Liver (tissue), 9 donors: ENCODE measurements around the gene PLXDC2. TPM values are rescaled to one million over a fixed set of nuclear protein-coding genes. Genes with fewer than 3 reads are reported as not detected.

Experiments
- DNase-seq: peaks from one replicate; pipeline ENCODE4 v3.0.0-alpha.2; 2017; ENCODE audit warnings: low spot score
- H3K27ac ChIP-seq, 2 donors: one replicate each; pipeline ENCODE4 v1.7.0; 2013; ENCODE audit warnings: inconsistent platforms in 2 of 2, low read length in 2 of 2, control low read depth in 1 of 2, low read depth in 1 of 2, mild to moderate bottlenecking in 1 of 2
- H3K27me3 ChIP-seq, 4 donors: one replicate each; pipeline versions ENCODE4 v1.6.1 to v1.7.0; 2013; ENCODE audit warnings: low read length in 3 of 4, inconsistent platforms in 1 of 4, mild to moderate bottlenecking in 1 of 4, moderate library complexity in 1 of 4; ENCODE audit not compliant: control insufficient read depth in 4 of 4, insufficient read depth in 4 of 4
- H3K36me3 ChIP-seq, 4 donors: one replicate each; pipeline versions ENCODE4 v1.6.1 to v1.7.0; 2013; ENCODE audit warnings: low read length in 3 of 4, mild to moderate bottlenecking in 3 of 4, low read depth in 1 of 4, moderate library complexity in 1 of 4; ENCODE audit not compliant: control insufficient read depth in 4 of 4, insufficient read depth in 3 of 4
- H3K4me1 ChIP-seq, 4 donors: one replicate each; pipeline versions ENCODE4 v1.6.1 to v1.7.0; 2013; ENCODE audit warnings: low read length in 3 of 4, mild to moderate bottlenecking in 3 of 4, moderate library complexity in 1 of 4; ENCODE audit not compliant: control insufficient read depth in 4 of 4, insufficient read depth in 4 of 4
- H3K4me3 ChIP-seq, 3 donors: one replicate each; pipeline versions ENCODE4 v1.6.1 to v1.7.0; 2013; ENCODE audit warnings: low read length in 3 of 3, control low read depth in 1 of 3, low read depth in 1 of 3, mild to moderate bottlenecking in 1 of 3
- H3K9ac ChIP-seq, 2 donors: one replicate each; pipeline ENCODE4 v1.7.0; 2013; ENCODE audit warnings: low read length in 2 of 2, mild to moderate bottlenecking in 2 of 2, moderate library complexity in 2 of 2, control low read depth in 1 of 2, low read depth in 1 of 2
- H3K9me3 ChIP-seq, 4 donors: one replicate each; pipeline versions ENCODE4 v1.6.1 to v1.7.0; 2013; ENCODE audit warnings: low read length in 3 of 4; ENCODE audit not compliant: control insufficient read depth in 4 of 4
- ATF3 ChIP-seq: IDR thresholded peaks from 2 replicates; pipeline ENCODE4 v1.6.1; 2016; ENCODE audit warnings: antibody characterized with exemption
- CTCF ChIP-seq: fragments of 150-350 bp; IDR thresholded peaks from 2 replicates; pipeline ENCODE4 v1.5.1; 2017; ENCODE audit warnings: improper control_type of control experiment, low read depth, low read length; ENCODE audit not compliant: missing input control
- EGR1 ChIP-seq, 2 donors: IDR thresholded peaks; 2 replicates each; pipeline ENCODE4 v1.6.1; 2016 to 2018; ENCODE audit warnings: antibody characterized with exemption in 2 of 2, low read depth in 2 of 2
- FOXA1 ChIP-seq: IDR thresholded peaks from 2 replicates; pipeline ENCODE4 v1.6.1; 2016; ENCODE audit warnings: antibody characterized with exemption
- FOXA2 ChIP-seq: IDR thresholded peaks from 2 replicates; pipeline ENCODE4 v1.6.1; 2016; ENCODE audit warnings: antibody characterized with exemption
- GABPA ChIP-seq, 2 donors: IDR thresholded peaks in 1 of 2; conservative IDR thresholded peaks in 1 of 2; 2 replicates each; pipeline ENCODE4 v1.6.1; 2016; ENCODE audit warnings: antibody characterized with exemption in 2 of 2, mild to moderate bottlenecking in 1 of 2, moderate library complexity in 1 of 2
- HNF4A ChIP-seq, 2 donors: conservative IDR thresholded peaks; 2 replicates each; pipeline ENCODE4 v1.6.1; 2016; ENCODE audit warnings: antibody characterized with exemption in 2 of 2, mild to moderate bottlenecking in 2 of 2
- HNF4G ChIP-seq: IDR thresholded peaks from 2 replicates; pipeline ENCODE4 v1.6.1; 2016; ENCODE audit warnings: antibody characterized with exemption
- JUND ChIP-seq, 2 donors: IDR thresholded peaks; 2 replicates each; pipeline ENCODE4 v1.6.1; 2016; ENCODE audit warnings: antibody characterized with exemption in 2 of 2
- RAD21 ChIP-seq, 2 donors: IDR thresholded peaks; 2 replicates each; pipeline ENCODE4 v1.6.1; 2016; ENCODE audit warnings: antibody characterized with exemption in 2 of 2, mild to moderate bottlenecking in 2 of 2
- SP1 ChIP-seq: IDR thresholded peaks from 2 replicates; pipeline ENCODE4 v1.6.1; 2018; ENCODE audit warnings: antibody characterized with exemption, mild to moderate bottlenecking
- TAF1 ChIP-seq: conservative IDR thresholded peaks from 2 replicates; pipeline ENCODE4 v1.6.1; 2016; ENCODE audit warnings: antibody characterized with exemption, mild to moderate bottlenecking
- YY1 ChIP-seq: IDR thresholded peaks from 2 replicates; pipeline ENCODE4 v1.6.1; 2016; ENCODE audit warnings: antibody characterized with exemption, mild to moderate bottlenecking
- ZBTB33 ChIP-seq: IDR thresholded peaks from 2 replicates; pipeline ENCODE4 v1.6.1; 2016; ENCODE audit warnings: antibody characterized with exemption
- WGBS: extraction: QIAGEN DNeasy Blood & Tissue Kit; methylation state at CpG from one replicate; pipeline ENCODE4 v1.1.7; 2013; 5-methylcytosine and 5-hydroxymethylcytosine counted together
- polyA plus RNA-seq, 2 donors: library from polyadenylated mRNA; stranded (reverse) in 1 of 2; unstranded in 1 of 2; fragments of 200-250 nt in 1 of 2; fragments of >200 nt in 1 of 2; fragmentation: Nextera tagmentation in 1 of 2; extraction: Ambion mirVana in 1 of 2; gene quantifications; one replicate each; pipeline versions ENCODE4 v1.2.1 to v1.2.3, GENCODE V29; 2013 to 2015
- total RNA-seq, 2 donors: library from RNA; depleted of rRNA; stranded (reverse); fragments of >200 nt; gene quantifications; one replicate each; pipeline ENCODE4 v1.2.3, GENCODE V29; 2014
- donor health status: healthy.
- donor health status: healthy.
- donor health status: healthy.
- donor health status: healthy.
- donor health status: healthy.

PLXDC2 gene
- total and polyA plus RNA-seq, 4 donors: 1.4 to 5.1 (median 2.4) TPM

GRCh38 chr10:19913987-19914386 lies 97.8 kb downstream of the PLXDC2 start:
- Histone ChIP-seq H3K9ac (no peak overlapping the region), H3K27me3 (no peaks in the 10 kb centered on the region), H3K36me3 (no peaks in the 10 kb centered on the region), H3K9me3 (no peaks in the 10 kb centered on the region), H3K4me1 (peaks cover 0 to 3% (median 0%) of the 10 kb centered on the region in 4 donors), H3K4me3 (no peak overlapping the region), H3K27ac (no peak overlapping the region)
- TF ChIP-seq ATF3 (no peak), ZBTB33 (no peak), TAF1 (no peak), FOXA2 (no peak), GABPA (IDR thresholded peaks at IDR 0.05 in 1 of 2, conservative IDR thresholded peaks at IDR 0.05 in 1 of 2) (no peak), JUND (IDR thresholded peaks at IDR 0.05) (no peak)
- no peak for DNase-seq

GRCh38 chr10:19915125-19915524 lies 98.9 kb downstream of the PLXDC2 start:
- no peak overlapping the region for H3K27ac ChIP-seq
- no peak overlapping the region for H3K4me3 ChIP-seq
- no peaks in the 10 kb centered on the region for H3K36me3 ChIP-seq
- peaks cover 0 to 3% (median 0%) of the 10 kb centered on the region in 4 donors for H3K4me1 ChIP-seq
- no peaks in the 10 kb centered on the region for H3K9me3 ChIP-seq
- DNase-seq: no peak
- no peaks in the 10 kb centered on the region for H3K27me3 ChIP-seq
- H3K9ac ChIP-seq: no peak overlapping the region
- TF ChIP-seq YY1: no peak
- no peak for TF ChIP-seq ATF3
- TF ChIP-seq CTCF: no peak
- TF ChIP-seq EGR1 (IDR thresholded peaks at IDR 0.05; ENCODE audit: low read depth in 2 of 2): no peak
- TF ChIP-seq RAD21 (IDR thresholded peaks at IDR 0.05): no peak
- no peak for TF ChIP-seq JUND (IDR thresholded peaks at IDR 0.05)

GRCh38 chr10:19915816-19916215 lies 99.6 kb downstream of the PLXDC2 start:
- H3K4me3 ChIP-seq: no peak overlapping the region
- no peak overlapping the region for H3K9ac ChIP-seq
- no peaks in the 10 kb centered on the region for H3K9me3 ChIP-seq
- DNase-seq: no peak
- WGBS: 31% methylated on average over 3 of the region's 3 CpGs
- no peaks in the 10 kb centered on the region for H3K36me3 ChIP-seq
- no peaks in the 10 kb centered on the region for H3K27me3 ChIP-seq
- TF ChIP-seq HNF4G: peak; percentile 73
- no peak for TF ChIP-seq EGR1 (IDR thresholded peaks at IDR 0.05; ENCODE audit: low read depth in 2 of 2)
- TF ChIP-seq HNF4A (conservative IDR thresholded peaks at IDR 0.05): peak; percentile 75 to 77
- TF ChIP-seq RAD21 (IDR thresholded peaks at IDR 0.05): peak; percentile 51 to 57
- no peak for TF ChIP-seq FOXA1
- no peak for TF ChIP-seq JUND (IDR thresholded peaks at IDR 0.05)
- peak; percentile 36 for TF ChIP-seq SP1
- H3K4me1 ChIP-seq: peaks cover 0 to 3% (median 0%) of the 10 kb centered on the region in 4 donors
- no peak overlapping the region for H3K27ac ChIP-seq
